HL-60 (cell line): ENCODE measurements around the gene CYB5A.

Source experiments
- DNase-seq, 2 experiments: peaks; one replicate each; pipeline ENCODE4 v3.0.0-alpha.2; 2010 to 2020; ENCODE audit warnings: low read depth in 1 of 2, low spot score in 1 of 2
- H3K27ac ChIP-seq: fragments of 250-450 bp; sonication (Bioruptor Pico); replicated peaks from 2 replicates; pipeline ENCODE4 v1.5.1; 2020; ENCODE audit warnings: mild to moderate bottlenecking, moderate library complexity
- H3K27me3 ChIP-seq: fragments of 250-450 bp; sonication (Bioruptor Pico); 2 replicates; pipeline ENCODE4 v1.5.1; 2021; ENCODE audit warnings: mild to moderate bottlenecking, moderate library complexity; ENCODE audit not compliant: insufficient read depth, poor library complexity, severe bottlenecking
- H3K4me3 ChIP-seq: replicated peaks from 2 replicates; pipeline ENCODE4 v1.5.1; 2011; ENCODE audit warnings: mild to moderate bottlenecking, control low read depth, low read length; ENCODE audit not compliant: insufficient read depth
- CTCF ChIP-seq: IDR thresholded peaks from one replicate; pipeline ENCODE4 v1.5.1; 2011; ENCODE audit warnings: low read length, control low read depth, inconsistent platforms; ENCODE audit not compliant: insufficient read depth
- GABPA ChIP-seq: IDR thresholded peaks from 2 replicates; pipeline ENCODE4 v1.6.1; 2012; ENCODE audit warnings: low read depth
- POLR2AphosphoS5 ChIP-seq: IDR thresholded peaks from 2 replicates; pipeline ENCODE4 v1.6.1; 2012; ENCODE audit warnings: low read depth
- REST ChIP-seq: IDR thresholded peaks from 2 replicates; pipeline ENCODE4 v1.6.1; 2012; ENCODE audit warnings: low read depth; ENCODE audit not compliant: insufficient replicate concordance
- SPI1 ChIP-seq: IDR thresholded peaks from 2 replicates; pipeline ENCODE4 v1.6.1; 2012; ENCODE audit warnings: low read depth, mild to moderate bottlenecking, borderline replicate concordance

CYB5A gene

GRCh38 chr18:74278983-74279382 is 12.8 kb downstream of the CYB5A start:
- Histone ChIP-seq H3K4me3 (no peak overlapping the region), H3K27me3 (no peaks in the 10 kb centered on the region), H3K27ac (no peak overlapping the region)
- TF ChIP-seq SPI1, result no peak
- no peak for TF ChIP-seq POLR2AphosphoS5
- no peak for DNase-seq

- no peak for DNase-seq
- Histone ChIP-seq H3K27me3 (no peaks in the 10 kb centered on the region), H3K27ac (no peak overlapping the region), H3K4me3 (no peak overlapping the region)
- TF ChIP-seq CTCF, result no peak
- TF ChIP-seq GABPA, result no peak
- no peak for TF ChIP-seq SPI1
- no peak for TF ChIP-seq POLR2AphosphoS5
- no peak for TF ChIP-seq REST
Measured at GRCh38 chr18:74278058-74278457, 13.7 kb downstream of the CYB5A start.

GRCh38 chr18:74277296-74277695 is 14.5 kb downstream of the CYB5A start:
- no peak overlapping the region for H3K27ac ChIP-seq

More at GRCh38 chr18:74277296-74277695, 14.5 kb downstream of the CYB5A start:
- DNase-seq, result no peak
- Histone ChIP-seq H3K27me3 (no peaks in the 10 kb centered on the region), H3K4me3 (no peak overlapping the region)
- TF ChIP-seq POLR2AphosphoS5 (no peak), REST (no peak), CTCF (no peak), GABPA (no peak), SPI1 (no peak)
